ENCODE results near the gene TNNC2.

The TNNC2 gene

GRCh38 chr20:45779011-45779915, 47.8 kb downstream of the TNNC2 start:
- no peak for DNase-seq

GRCh38 chr20:45776931-45777330, 50.2 kb downstream of the TNNC2 start:
- no peak for DNase-seq

GRCh38 chr20:45775411-45775810, 51.7 kb downstream of the TNNC2 start:
- no peak for DNase-seq

GRCh38 chr20:45774945-45775344, 52.2 kb downstream of the TNNC2 start:
- DNase-seq = no peak
